BLaER1 treated with 17β-estradiol and CSF1 and Interleukin-3, amounts not matched to agents 10 nM and 100 nM (cell line): ENCODE data around the gene TMEM219.
"Not testable (repeated sequence)": the region's sequence is repeated elsewhere in the genome, so short reads cannot be mapped to it uniquely, and the experiment has no call there.

Experiments used
- H3K27ac ChIP-seq, 11 experiments: shearing (Covaris generic); formaldehyde crosslinking; 2 replicates each; pipeline ENCODE4 v1.8.1; 2022
- H3K27me3 ChIP-seq, 11 experiments: shearing (Covaris generic); formaldehyde crosslinking; 2 replicates each; pipeline ENCODE4 v1.8.1; 2022
- H3K36me3 ChIP-seq, 11 experiments: shearing (Covaris generic); formaldehyde crosslinking; 2 replicates each; pipeline ENCODE4 v1.8.1; 2022
- H3K4me1 ChIP-seq, 10 experiments: shearing (Covaris generic); formaldehyde crosslinking; 2 replicates each; pipeline ENCODE4 v1.8.1; 2022
- H3K4me2 ChIP-seq, 11 experiments: shearing (Covaris generic); formaldehyde crosslinking; 2 replicates each; pipeline ENCODE4 v1.8.1; 2022
- H3K4me3 ChIP-seq, 10 experiments: shearing (Covaris generic); formaldehyde crosslinking; 2 replicates each; pipeline ENCODE4 v1.8.1; 2022
- H3K9ac ChIP-seq, 11 experiments: shearing (Covaris generic); formaldehyde crosslinking; 2 replicates each; pipeline ENCODE4 v1.8.1; 2022
- H3K9me3 ChIP-seq, 11 experiments: shearing (Covaris generic); formaldehyde crosslinking; replicated peaks in 1 of 11; 2 replicates each; pipeline ENCODE4 v1.8.1; 2022
- H4K20me1 ChIP-seq, 11 experiments: shearing (Covaris generic); formaldehyde crosslinking; 2 replicates each; pipeline ENCODE4 v1.8.1; 2022
- Cebpa-rat ChIP-seq, 11 experiments: shearing (Covaris generic); IDR thresholded peaks; 2 replicates each; pipeline ENCODE4 v1.8.1; 2022

TMEM219 gene

DNA sequence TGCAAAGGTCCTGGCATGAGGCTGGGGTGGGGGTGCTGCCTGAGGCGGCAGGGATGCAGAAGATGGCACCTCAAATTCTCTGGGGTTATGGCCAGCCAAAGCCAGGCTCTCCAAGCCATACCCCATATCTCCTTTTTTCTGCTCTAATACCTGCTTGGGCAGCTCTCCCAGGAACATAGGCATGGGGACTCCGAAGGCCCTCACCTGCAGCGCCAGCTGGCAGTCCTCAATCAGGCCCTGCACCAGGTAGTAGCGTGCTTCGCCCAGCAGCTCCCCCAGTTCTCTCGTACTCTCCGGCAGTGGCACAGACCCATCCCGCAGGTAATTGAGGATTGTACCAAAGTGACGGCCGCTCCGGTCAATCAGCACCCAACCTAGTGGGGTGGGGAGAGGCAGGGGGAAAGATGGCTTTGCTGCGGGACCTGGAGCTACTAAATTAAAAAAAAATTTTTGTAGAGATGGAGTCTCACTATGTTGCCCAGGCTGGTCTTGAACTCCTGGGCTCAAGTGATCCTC lies 38.8 kb upstream of the TMEM219 start:
- peak overlapping the region in 4 of 11 experiments; percentile 4 to 43 (median 21); a peak in 3 of 22 replicates for H3K9ac ChIP-seq

DNA sequence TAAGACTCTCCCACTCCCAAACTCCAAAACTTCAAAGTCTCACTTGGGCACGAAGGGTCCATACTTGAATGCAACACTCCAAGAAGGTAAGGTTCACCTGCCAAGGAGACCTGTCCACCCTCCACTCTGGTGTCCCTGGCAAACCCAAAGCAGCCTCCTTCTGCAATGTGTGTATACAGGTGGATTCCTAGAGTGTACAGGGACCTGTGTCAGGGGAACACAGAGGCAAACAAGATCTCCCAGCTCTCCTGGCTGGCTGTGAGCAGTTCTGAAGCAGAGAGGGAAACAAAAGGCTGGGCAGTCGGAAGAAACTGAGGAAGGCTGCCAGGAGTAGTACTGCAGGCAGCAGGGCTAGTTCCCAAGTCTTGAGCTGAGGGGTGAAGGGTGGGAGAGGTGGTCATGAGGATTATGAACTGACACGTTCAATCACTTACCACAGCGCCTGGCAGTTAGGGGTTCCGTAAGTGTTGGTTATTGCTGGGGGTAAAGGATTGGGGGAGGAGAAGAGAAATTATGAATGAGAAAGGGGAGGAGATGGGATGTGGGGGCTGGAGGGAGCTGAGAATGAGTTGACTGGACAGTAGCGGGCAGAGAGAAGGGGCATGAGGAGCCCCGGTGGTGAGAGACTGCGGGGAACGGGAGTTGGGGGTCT lies 36.6 kb upstream of the TMEM219 start:
- no peak for TF ChIP-seq Cebpa-rat (IDR thresholded peaks at IDR 0.05)
- Histone ChIP-seq H3K36me3 (peaks cover 33 to 41% (median 36%) of the 10 kb centered on the region in 11 experiments), H3K27me3 (no peaks in the 10 kb centered on the region), H3K4me1 (peaks cover 28 to 38% (median 33%) of the 10 kb centered on the region in 10 experiments), H3K9me3 (no peaks in the 10 kb centered on the region), H3K4me3 (peak overlapping the region; percentile 78 to 100 (median 96)), H3K9ac (peak overlapping the region; percentile 79 to 92 (median 90)), H3K27ac (peak overlapping the region; percentile 11 to 91 (median 84); a peak in 21 of 22 replicates), H3K4me2 (peak overlapping the region; percentile 89 to 100 (median 98)), H4K20me1 (peaks cover 9 to 53% (median 24%) of the 10 kb centered on the region in 11 experiments; a peak in 14 of 22 replicates)

More for the DNA sequence above, 38.8 kb upstream of the TMEM219 start:
- Histone ChIP-seq H3K27ac (no peak overlapping the region), H3K36me3 (peaks cover 54 to 61% (median 57%) of the 10 kb centered on the region in 11 experiments), H3K9me3 (no peaks in the 10 kb centered on the region), H3K27me3 (no peaks in the 10 kb centered on the region), H4K20me1 (peaks cover 9 to 55% (median 24%) of the 10 kb centered on the region in 11 experiments; a peak in 14 of 22 replicates), H3K4me3 (no peak overlapping the region), H3K4me1 (peaks cover 27 to 35% (median 30%) of the 10 kb centered on the region in 10 experiments), H3K4me2 (no peak overlapping the region)
- no peak for TF ChIP-seq Cebpa-rat (IDR thresholded peaks at IDR 0.05)

DNA sequence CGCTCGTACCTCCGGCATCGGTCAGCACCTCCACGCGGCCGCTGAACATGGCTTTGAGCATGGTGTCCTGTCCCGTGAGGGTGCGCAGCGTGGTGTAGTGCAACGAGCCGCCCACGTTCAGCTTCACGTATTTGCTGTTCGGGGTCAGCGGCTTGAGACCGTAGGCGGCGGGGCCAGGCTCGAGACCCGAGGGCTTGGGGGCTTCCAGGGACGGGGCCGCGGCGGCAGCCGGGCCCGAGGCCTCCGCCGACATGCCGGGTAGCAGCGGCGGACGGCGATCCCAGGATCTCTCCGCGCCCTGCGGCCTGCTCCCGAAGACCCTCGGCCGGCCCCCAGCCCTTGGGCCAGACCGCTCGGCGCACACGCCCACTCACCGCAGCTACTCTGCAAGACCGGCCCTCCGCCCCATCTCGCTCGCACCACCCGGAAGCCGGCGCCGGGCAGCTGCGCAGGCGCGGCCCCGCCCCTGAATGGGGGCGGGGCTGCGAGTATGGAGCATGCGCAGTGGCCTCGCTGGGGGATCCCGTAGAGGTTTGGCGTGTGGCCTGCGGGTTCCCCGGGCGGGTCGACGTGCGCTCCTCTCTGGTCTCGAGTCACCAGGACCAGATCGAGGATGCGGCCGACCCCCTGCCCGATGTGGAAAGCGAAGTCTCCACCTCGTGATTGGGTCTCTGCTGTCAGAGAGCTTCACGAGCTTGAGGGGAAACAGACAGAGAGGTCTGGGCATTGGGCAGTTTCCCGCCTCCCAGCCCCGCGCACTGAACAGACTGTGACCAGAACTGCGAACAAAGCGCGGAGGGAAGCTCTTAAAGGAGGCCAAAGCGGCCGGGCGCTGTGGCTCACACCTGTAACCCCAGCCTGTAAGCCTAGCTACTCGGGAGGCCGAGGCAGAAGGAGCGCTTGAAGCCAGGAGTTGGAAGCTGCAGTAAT lies 35.8 kb upstream of the TMEM219 start, which contains the start of gene KCTD13:
TSS of gene KCTD13 (minus strand) at position 446 of the 930 bp plus-strand sequence. CDS start at position 253, 193 bp downstream.
- peaks cover 25 to 32% (median 28%) of the 10 kb centered on the region in 11 experiments for H3K36me3 ChIP-seq
- peak within 1 kb of the TSS; percentile 79 to 92 (median 90) for H3K9ac ChIP-seq
- H3K4me2 ChIP-seq = peak within 1 kb of the TSS; percentile 89 to 100 (median 98)
- TF ChIP-seq Cebpa-rat (IDR thresholded peaks at IDR 0.05) = no peak
- H3K4me1 ChIP-seq = peaks cover 28 to 38% (median 33%) of the 10 kb centered on the region in 10 experiments
- peaks cover 9 to 44% (median 21%) of the 10 kb centered on the region in 11 experiments; a peak in 14 of 22 replicates for H4K20me1 ChIP-seq
- H3K27ac ChIP-seq = peak within 1 kb of the TSS; percentile 11 to 91 (median 84); a peak in 21 of 22 replicates
- H3K4me3 ChIP-seq = peak within 1 kb of the TSS; percentile 78 to 100 (median 96)
- no peaks in the 10 kb centered on the region for H3K9me3 ChIP-seq
- no peaks in the 10 kb centered on the region for H3K27me3 ChIP-seq

DNA sequence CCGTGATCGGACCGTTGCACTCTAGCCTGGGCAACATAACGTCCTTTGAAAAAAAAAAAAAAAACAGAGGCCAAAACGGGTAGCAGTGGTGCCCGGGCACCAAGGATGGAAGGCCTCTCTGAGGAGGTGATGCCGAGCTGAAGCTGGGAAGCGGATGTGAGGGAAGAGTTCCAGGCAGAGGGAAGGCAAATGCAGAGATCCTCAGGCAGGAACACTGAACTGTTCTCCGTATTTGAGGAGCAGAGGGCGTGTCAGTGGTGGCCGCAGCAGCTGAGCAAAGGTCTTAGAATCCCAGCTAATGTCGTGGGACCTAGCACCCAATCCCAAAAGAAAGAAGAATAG lies 35.2 kb upstream of the TMEM219 start:
- Histone ChIP-seq H3K27me3 (no peaks in the 10 kb centered on the region), H3K36me3 (peaks cover 18 to 26% (median 22%) of the 10 kb centered on the region in 11 experiments), H3K4me1 (peaks cover 28 to 38% (median 33%) of the 10 kb centered on the region in 10 experiments), H3K27ac (peak overlapping the region in 10 of 11 experiments; percentile 79 to 91 (median 84); a peak in 21 of 22 replicates), H3K9me3 (no peaks in the 10 kb centered on the region), H4K20me1 (peaks cover 8 to 38% (median 17%) of the 10 kb centered on the region in 11 experiments; a peak in 13 of 22 replicates), H3K9ac (peak overlapping the region; percentile 79 to 92 (median 90)), H3K4me2 (peak overlapping the region; percentile 89 to 99 (median 97)), H3K4me3 (peak overlapping the region; percentile 78 to 100 (median 96))
- TF ChIP-seq Cebpa-rat (IDR thresholded peaks at IDR 0.05) = no peak

DNA sequence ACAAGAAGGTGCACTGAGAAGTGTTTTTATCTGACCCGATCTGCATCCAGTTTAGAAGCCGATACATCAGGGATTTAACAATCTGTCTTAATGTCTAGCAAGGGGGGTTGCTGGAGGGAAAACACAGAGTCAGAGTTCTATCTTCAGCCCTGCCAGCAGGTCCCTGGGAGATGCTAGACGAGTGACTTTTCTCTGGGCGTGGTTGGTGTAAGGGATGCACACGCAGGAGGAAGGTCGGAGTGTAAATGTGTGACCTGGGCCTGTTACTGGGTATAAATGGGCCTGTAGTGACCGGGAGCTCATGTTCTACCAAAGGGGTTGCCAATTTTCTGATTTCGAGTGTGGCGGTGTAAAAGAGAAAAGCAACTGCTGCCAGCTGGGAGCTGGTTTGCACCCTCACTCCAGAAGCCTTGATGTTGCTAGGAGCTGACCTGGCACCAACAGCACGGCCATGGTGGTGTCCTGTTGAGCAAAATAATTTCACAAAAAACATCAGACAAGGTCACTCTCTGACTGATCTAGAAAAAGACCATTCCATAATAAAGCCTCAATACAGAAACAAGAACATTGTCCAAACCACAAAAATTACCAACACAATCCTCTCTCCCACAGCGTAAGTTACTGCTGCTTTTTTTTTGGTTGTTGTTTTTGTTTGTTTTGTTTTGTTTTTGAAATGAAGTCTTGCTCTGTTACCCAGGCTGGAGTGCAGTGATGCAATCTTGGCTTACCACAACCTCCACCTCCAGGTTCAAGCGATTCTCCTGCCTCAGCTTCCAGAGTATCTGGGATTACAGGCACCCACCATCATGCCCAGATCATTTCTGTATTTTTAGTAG lies 34.6 kb upstream of the TMEM219 start:
- Histone ChIP-seq H3K27ac (peak overlapping the region in 8 of 11 experiments; percentile 79 to 91 (median 85); a peak in 14 of 22 replicates), H3K9ac (peak overlapping the region; percentile 79 to 92 (median 90); a peak in 19 of 22 replicates), H4K20me1 (peaks cover 6 to 33% (median 17%) of the 10 kb centered on the region in 11 experiments; a peak in 12 of 22 replicates), H3K27me3 (no peaks in the 10 kb centered on the region), H3K36me3 (peaks cover 12 to 20% (median 16%) of the 10 kb centered on the region in 11 experiments; a peak in 21 of 22 replicates), H3K9me3 (no peaks in the 10 kb centered on the region), H3K4me2 (peak overlapping the region; percentile 89 to 99 (median 97)), H3K4me3 (peak overlapping the region; percentile 78 to 100 (median 96)), H3K4me1 (peaks cover 28 to 38% (median 33%) of the 10 kb centered on the region in 10 experiments)
- TF ChIP-seq Cebpa-rat (IDR thresholded peaks at IDR 0.05) = 0 out of 22 replicates have a peak, but pooled peaks of 1 of the 11 experiments have one; percentile 20

DNA sequence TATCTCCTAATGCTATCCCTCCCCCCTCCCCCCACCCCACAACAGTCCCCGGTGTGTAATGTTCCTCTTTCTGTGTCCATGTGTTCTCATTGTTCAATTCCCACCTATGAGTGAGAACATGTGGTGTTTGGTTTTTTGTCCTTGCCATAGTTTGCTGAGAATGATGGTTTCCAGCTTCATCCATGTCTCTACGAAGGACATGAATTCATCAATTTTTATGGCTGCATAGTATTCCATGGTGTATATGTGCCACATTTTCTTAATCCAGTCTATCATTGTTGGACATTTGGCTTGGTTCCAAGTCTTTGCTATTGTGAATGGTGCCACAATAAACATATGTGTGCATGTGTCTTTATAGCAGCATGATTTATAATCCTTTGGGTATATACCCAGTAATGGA lies 30.1 kb upstream of the TMEM219 start:
- H4K20me1 ChIP-seq, H3K9ac ChIP-seq, H3K4me2 ChIP-seq, H3K4me3 ChIP-seq, H3K36me3 ChIP-seq, H3K27me3 ChIP-seq, H3K27ac ChIP-seq, H3K9me3 ChIP-seq: not testable (repeated sequence)
- peaks cover 12 to 18% (median 15%) of the 10 kb centered on the region in 10 experiments for H3K4me1 ChIP-seq

DNA sequence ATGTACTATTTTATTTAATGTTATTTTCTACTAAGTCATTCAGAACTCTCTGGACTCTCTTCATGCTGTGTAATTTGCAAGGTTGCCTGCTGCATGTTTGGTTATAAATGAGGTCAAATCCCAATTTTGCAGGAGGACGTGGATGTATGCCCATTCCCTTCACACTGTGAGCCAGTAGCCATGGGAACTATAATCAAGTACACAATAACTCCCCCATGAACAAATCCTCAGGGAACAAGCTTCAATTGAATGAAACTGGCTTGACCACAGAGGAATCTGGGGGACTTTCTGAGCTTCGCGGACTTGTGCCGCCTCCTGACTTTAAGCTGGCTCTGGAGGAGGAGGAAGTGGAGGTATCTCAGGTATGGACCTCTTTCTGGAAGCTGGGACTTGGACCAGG lies 21.2 kb upstream of the TMEM219 start:
- Histone ChIP-seq H3K4me3 (no peak overlapping the region), H3K4me1 (0 out of 20 replicates have a peak, but pooled peaks cover 0 to 8% (median 0%) of the 10 kb centered on the region in 10 experiments), H3K36me3 (no peaks in the 10 kb centered on the region), H3K9ac (no peak overlapping the region), H4K20me1 (no peaks in the 10 kb centered on the region), H3K4me2 (no peak overlapping the region), H3K27ac (no peak overlapping the region), H3K9me3 (peaks cover 0 to 10% (median 5%) of the 10 kb centered on the region in 11 experiments; a peak in 5 of 22 replicates), H3K27me3 (no peaks in the 10 kb centered on the region)
- TF ChIP-seq Cebpa-rat (IDR thresholded peaks at IDR 0.05) = no peak
